GM10248 (cell line): ENCODE results near the gene COL15A1.

Experiments
- CTCF ChIA-PET: fragments of 300-600 bp; sonication (Branson Sonifier 250); formaldehyde crosslinking; extraction: SDS; loops from one replicate; lab custom pipeline; 2021; ENCODE audit warnings: antibody characterized with exemption; lab: Yijun Ruan, JAX
- POLR2A ChIA-PET: fragments of 350-650 bp; sonication (Branson Sonifier 250); formaldehyde crosslinking; extraction: SDS; loops from one replicate; lab custom pipeline; 2020; ENCODE audit warnings: antibody characterized with exemption; lab: Yijun Ruan, JAX
- DNase-seq: peaks from one replicate; pipeline ENCODE4 v3.0.0; 2012; ENCODE audit errors: extremely low spot score
- CTCF ChIP-seq: IDR thresholded peaks from 2 replicates; pipeline ENCODE4 v1.5.1; 2012; ENCODE audit warnings: mild to moderate bottlenecking, low read depth; ENCODE audit errors: extremely low read depth, missing control alignments, control extremely low read depth

Gene COL15A1

GRCh38 chr9:98994172-98995058 lies 50.7 kb downstream of the COL15A1 start:
- ChIA-PET POLR2A (no interaction called here), CTCF (interaction anchor here (1.0 to 9.9 kb wide), 6 partner anchors 8 to 147 kb away, joined by 3 to 97 read pairs (median 4); no protein-coding TSS in a partner anchor)
- DNase-seq, result no peak
- no peak for TF ChIP-seq CTCF

DNA sequence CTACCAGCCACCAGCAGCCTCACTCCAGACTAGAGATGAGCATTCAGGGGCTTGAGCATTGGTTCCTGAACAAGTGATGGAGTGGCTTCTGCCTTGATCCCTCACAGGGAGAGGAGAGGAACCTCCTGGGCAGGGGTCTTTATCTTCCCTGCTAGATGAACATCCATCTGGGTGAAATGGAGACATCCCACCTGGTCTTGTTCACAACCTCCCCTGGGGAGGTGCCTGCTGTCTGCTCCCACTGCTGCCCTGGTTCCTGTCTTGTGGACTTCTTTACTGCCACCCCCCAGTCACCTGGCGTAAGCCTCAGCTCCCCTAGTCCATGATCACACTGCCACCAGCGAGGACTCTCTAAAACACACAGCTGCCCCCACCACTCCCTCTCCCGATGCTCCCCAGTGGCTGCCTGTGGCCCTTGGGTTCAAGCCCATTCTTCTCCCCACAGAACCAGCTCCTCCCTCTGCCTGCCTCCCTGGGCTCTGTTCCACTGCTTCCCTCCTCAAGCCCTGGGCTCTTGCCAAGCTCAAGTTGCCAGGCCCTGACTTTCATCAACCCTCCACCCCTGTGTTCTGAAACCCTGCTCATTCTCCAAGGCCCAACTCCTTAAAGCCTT lies 51.5 kb downstream of the COL15A1 start:
- DNase-seq, result no peak
- TF ChIP-seq CTCF, result no peak

DNA sequence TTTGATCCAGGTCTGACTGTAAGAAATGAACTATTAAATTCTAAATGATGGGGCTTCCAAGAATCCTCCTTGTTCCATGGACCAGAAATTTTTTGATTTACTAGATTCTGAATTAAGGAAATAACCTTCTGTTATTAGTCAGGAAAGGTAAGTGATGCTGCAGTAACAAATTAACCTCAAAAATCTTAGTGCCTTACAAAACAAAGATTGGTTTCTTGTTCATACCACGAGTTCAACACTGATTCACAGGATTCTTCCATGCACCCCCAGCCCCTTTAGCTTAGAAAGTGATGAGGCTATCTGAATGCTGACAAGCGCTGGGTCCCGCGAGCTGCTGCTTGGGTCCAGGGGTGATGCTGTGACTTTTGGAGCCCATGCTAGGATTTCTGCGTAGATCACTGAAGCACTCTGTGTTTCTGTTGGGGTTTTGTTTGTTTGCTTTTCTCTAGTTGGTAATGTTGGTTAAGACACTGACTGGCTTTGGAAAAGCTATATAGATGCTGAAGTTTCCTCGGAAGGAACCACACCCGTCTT lies 52.3 kb downstream of the COL15A1 start:
- ChIA-PET POLR2A (no interaction called here), CTCF (interaction anchor here (0.9 to 9.9 kb wide), 8 partner anchors 21 to 147 kb away, joined by 3 to 97 read pairs (median 22); no protein-coding TSS in a partner anchor)
- no peak for DNase-seq
- TF ChIP-seq CTCF, result no peak

More for the DNA sequence above, 51.5 kb downstream of the COL15A1 start:
- ChIA-PET CTCF (interaction anchor here (0.9 to 9.9 kb wide), 7 partner anchors 20 to 147 kb away, joined by 3 to 97 read pairs (median 4); no protein-coding TSS in a partner anchor), POLR2A (no interaction called here)

- DNase-seq, result no peak
- ChIA-PET POLR2A (no interaction called here), CTCF (interaction anchor here (0.7 to 9.9 kb wide), 17 partner anchors 9 to 191 kb away, joined by 3 to 97 read pairs (median 6); partner anchors contain the start of gene GALNT12)
- no peak for TF ChIP-seq CTCF
Observed at GRCh38 chr9:98997604-98998003, 53.9 kb downstream of the COL15A1 start.

GRCh38 chr9:98998441-98999151 lies 54.9 kb downstream of the COL15A1 start:
- DNase-seq, result peak; percentile 73
- ChIA-PET CTCF (interaction anchor here (0.6 to 9.9 kb wide), 27 partner anchors 12 to 499 kb away, joined by 3 to 97 read pairs (median 5); partner anchors contain the start of gene GALNT12), POLR2A (no interaction called here)
- TF ChIP-seq CTCF, result peak; percentile 94
